HEK293T (cell line): ENCODE results near the gene FBXO38.

Experiments used
- CTCF ChIA-PET: fragments of 350-600 bp; formaldehyde crosslinking; extraction: SDS; loops from one replicate; lab custom pipeline; 2021; ENCODE audit warnings: antibody characterized with exemption, inconsistent platforms; lab: Yijun Ruan, JAX
- POLR2A ChIA-PET: fragments of 350-600 bp; formaldehyde crosslinking; extraction: SDS; loops from one replicate; lab custom pipeline; 2020; ENCODE audit warnings: antibody characterized with exemption, inconsistent platforms; lab: Yijun Ruan, JAX
- DNase-seq: peaks from one replicate; pipeline ENCODE4 v3.0.0; 2012; ENCODE audit warnings: mixed read lengths; ENCODE audit errors: extremely low spot score
- ARNT ChIP-seq: fragments of 450-650 bp; IDR thresholded peaks from 2 replicates; pipeline ENCODE4 v1.6.1; 2017; ENCODE audit warnings: mild to moderate bottlenecking
- BHLHE40 ChIP-seq: fragments of 450-650 bp; IDR thresholded peaks from 2 replicates; pipeline ENCODE4 v1.6.1; 2016; ENCODE audit warnings: mild to moderate bottlenecking, moderate library complexity, borderline replicate concordance
- CTBP1 ChIP-seq: fragments of 450-650 bp; IDR thresholded peaks from 2 replicates; pipeline ENCODE4 v1.6.1; 2016; ENCODE audit warnings: borderline replicate concordance
- ELF4 ChIP-seq: fragments of 450-650 bp; IDR thresholded peaks from 2 replicates; pipeline ENCODE4 v1.6.1; 2017; ENCODE audit warnings: antibody characterized with exemption
- FOXA1 ChIP-seq: fragments of 450-650 bp; IDR thresholded peaks from 2 replicates; pipeline ENCODE4 v1.6.1; 2016; ENCODE audit warnings: mild to moderate bottlenecking
- FOXK2 ChIP-seq: fragments of 450-650 bp; IDR thresholded peaks from 2 replicates; pipeline ENCODE4 v1.6.1; 2016; ENCODE audit warnings: mild to moderate bottlenecking
- FOXM1 ChIP-seq: fragments of 450-650 bp; IDR thresholded peaks from 2 replicates; pipeline ENCODE4 v1.6.1; 2017; ENCODE audit warnings: mild to moderate bottlenecking, borderline replicate concordance
- HDGF ChIP-seq: fragments of 450-650 bp; IDR thresholded peaks from 2 replicates; pipeline ENCODE4 v1.6.1; 2017; ENCODE audit warnings: antibody characterized with exemption, borderline replicate concordance
- L3MBTL2 ChIP-seq: fragments of 450-650 bp; conservative IDR thresholded peaks from 2 replicates; pipeline ENCODE4 v1.6.1; 2016; ENCODE audit warnings: mild to moderate bottlenecking
- LEF1 ChIP-seq: fragments of 450-650 bp; IDR thresholded peaks from 2 replicates; pipeline ENCODE4 v1.6.1; 2017; ENCODE audit warnings: mild to moderate bottlenecking, borderline replicate concordance
- NFRKB ChIP-seq: fragments of 450-650 bp; IDR thresholded peaks from 2 replicates; pipeline ENCODE4 v1.6.1; 2016; ENCODE audit warnings: mild to moderate bottlenecking, moderate library complexity
- PKNOX1 ChIP-seq: fragments of 450-650 bp; IDR thresholded peaks from 2 replicates; pipeline ENCODE4 v1.6.1; 2016
- SP1 ChIP-seq: fragments of 450-650 bp; IDR thresholded peaks from 2 replicates; pipeline ENCODE4 v1.6.1; 2017
- SUZ12 ChIP-seq: fragments of 450-650 bp; IDR thresholded peaks from 2 replicates; pipeline ENCODE4 v1.6.1; 2016; ENCODE audit warnings: mild to moderate bottlenecking
- TARDBP ChIP-seq: fragments of 450-650 bp; IDR thresholded peaks from 2 replicates; pipeline ENCODE4 v1.6.1; 2016
- ZNF384 ChIP-seq: fragments of 450-650 bp; IDR thresholded peaks from 2 replicates; pipeline ENCODE4 v1.6.1; 2016

The FBXO38 gene

DNA sequence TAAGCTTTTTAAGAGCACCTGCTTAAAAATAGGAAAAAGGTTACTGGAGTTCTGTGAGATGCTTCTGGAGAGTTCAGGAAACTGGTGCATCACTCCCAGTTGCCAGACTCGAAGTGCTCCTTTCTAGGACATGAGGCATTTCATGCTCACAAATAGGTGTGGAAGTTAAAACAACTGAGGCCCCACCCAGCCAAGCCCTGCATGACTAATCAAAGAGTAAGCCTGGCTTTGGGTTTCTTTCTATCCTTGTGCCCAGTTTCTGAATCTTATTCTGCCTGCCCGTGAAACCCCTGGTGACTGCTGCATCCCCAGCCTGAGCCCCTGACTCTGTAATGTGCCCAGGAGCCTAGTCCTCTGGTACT is 40.7 kb upstream of the FBXO38 start:
- DNase-seq, result no peak
- ChIA-PET CTCF (no interaction called here), POLR2A (no interaction called here)
- TF ChIP-seq PKNOX1 (no peak), SUZ12 (no peak), NFRKB (no peak), ELF4 (no peak), SP1 (no peak), HDGF (no peak), LEF1 (no peak), FOXA1 (no peak), ZNF384 (no peak), FOXK2 (no peak), FOXM1 (no peak), BHLHE40 (no peak), L3MBTL2 (no peak), CTBP1 (no peak), ARNT (no peak), TARDBP (no peak)

- ChIA-PET CTCF (no interaction called here), POLR2A (no interaction called here)
- no peak for TF ChIP-seq HDGF
- TF ChIP-seq PKNOX1, result no peak
- TF ChIP-seq ARNT, result no peak
- TF ChIP-seq BHLHE40, result no peak
- no peak for TF ChIP-seq L3MBTL2
- no peak for TF ChIP-seq NFRKB
- TF ChIP-seq LEF1, result no peak
- TF ChIP-seq FOXM1, result no peak
- TF ChIP-seq SP1, result no peak
- no peak for TF ChIP-seq TARDBP
- TF ChIP-seq CTBP1, result no peak
- no peak for TF ChIP-seq FOXA1
- DNase-seq, result no peak
Measured at GRCh38 chr5:148343603-148344487, 39.9 kb upstream of the FBXO38 start.

GRCh38 chr5:148347706-148348105 is 36.1 kb upstream of the FBXO38 start:
- ChIA-PET CTCF (no interaction called here), POLR2A (no interaction called here)
- no peak for DNase-seq
- no peak for TF ChIP-seq BHLHE40
- TF ChIP-seq ELF4, result no peak
- TF ChIP-seq SP1, result no peak
- no peak for TF ChIP-seq TARDBP
- no peak for TF ChIP-seq L3MBTL2
- no peak for TF ChIP-seq HDGF
- TF ChIP-seq LEF1, result no peak
- TF ChIP-seq NFRKB, result no peak
- no peak for TF ChIP-seq FOXM1
- TF ChIP-seq ARNT, result no peak
- no peak for TF ChIP-seq CTBP1
- no peak for TF ChIP-seq SUZ12
- TF ChIP-seq ZNF384, result no peak
- no peak for TF ChIP-seq FOXK2
- no peak for TF ChIP-seq FOXA1
- no peak for TF ChIP-seq PKNOX1

DNA sequence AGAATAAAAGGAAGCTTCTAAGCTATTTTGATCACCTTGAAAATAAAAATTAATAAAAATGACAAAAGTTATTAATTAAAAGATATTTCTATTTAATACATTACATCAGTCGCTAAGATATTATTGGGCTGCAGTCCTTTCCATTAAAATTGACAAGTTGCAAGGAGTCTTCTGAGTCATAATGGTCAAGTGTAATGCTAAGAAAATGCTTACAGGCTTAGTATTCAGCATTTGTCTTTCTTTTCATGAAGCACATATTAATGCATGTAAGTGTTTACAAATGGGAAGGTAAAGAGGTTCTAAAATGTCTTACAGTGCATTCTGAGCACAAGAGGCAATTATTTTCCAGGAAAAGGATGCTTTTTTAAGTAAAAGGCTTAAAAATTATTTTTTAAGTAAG is 31.1 kb upstream of the FBXO38 start:
- DNase-seq, result no peak
- ChIA-PET CTCF (interaction anchor here (1.5 kb wide), 1 partner anchor 173 kb away, joined by 3 read pairs; no protein-coding TSS in a partner anchor), POLR2A (no interaction called here)
- TF ChIP-seq SP1 (no peak), ZNF384 (no peak), TARDBP (no peak), FOXM1 (no peak), HDGF (no peak), CTBP1 (no peak)

DNA sequence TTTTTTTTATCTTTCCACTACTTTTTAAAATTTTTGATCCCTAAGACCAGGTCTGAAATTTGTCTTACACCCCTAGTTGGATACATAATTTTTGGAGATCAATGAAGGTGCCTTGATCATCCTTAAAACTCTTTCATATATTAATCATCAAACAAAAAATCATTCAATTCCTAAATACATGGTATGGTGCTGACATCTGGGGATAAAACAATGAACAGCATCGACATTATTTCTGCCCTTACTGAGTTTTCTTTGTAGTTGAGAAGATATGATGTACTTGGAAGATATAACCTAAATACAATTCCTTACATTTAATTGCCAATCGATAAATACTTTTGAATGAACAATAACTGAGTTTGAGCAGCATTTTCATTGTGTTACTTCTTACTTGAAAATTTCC is 30.1 kb upstream of the FBXO38 start:
- CTCF ChIA-PET, result no interaction called here
- DNase-seq, result no peak
- TF ChIP-seq CTBP1, result no peak
- no peak for TF ChIP-seq L3MBTL2
- no peak for TF ChIP-seq FOXM1
- no peak for TF ChIP-seq LEF1
- no peak for TF ChIP-seq FOXK2
- no peak for TF ChIP-seq ZNF384
- no peak for TF ChIP-seq NFRKB
- no peak for TF ChIP-seq SP1
- TF ChIP-seq BHLHE40, result no peak
- TF ChIP-seq ARNT, result no peak
- TF ChIP-seq TARDBP, result no peak
- no peak for TF ChIP-seq ELF4
- TF ChIP-seq HDGF, result no peak
- POLR2A ChIA-PET, result no interaction called here

DNA sequence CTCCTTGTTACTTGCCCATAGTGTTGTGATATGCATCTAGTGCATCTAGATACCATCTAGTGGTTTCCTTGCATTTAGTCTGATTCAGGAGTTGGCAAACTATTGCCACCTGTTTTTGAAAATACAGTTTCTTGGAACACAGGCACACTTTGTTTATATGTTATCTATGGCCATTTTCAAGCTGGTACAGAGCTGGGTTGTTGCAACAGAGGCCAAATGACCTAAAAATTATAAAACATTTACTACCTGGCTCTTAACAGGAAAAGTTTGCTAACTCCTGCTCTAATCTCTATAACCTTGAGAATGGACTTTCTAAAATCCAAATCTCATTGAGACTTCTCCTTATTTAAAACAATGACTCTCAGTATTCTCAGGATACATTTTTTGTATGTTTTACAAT is 19.4 kb upstream of the FBXO38 start:
- CTCF ChIA-PET, result no interaction called here
- no peak for TF ChIP-seq BHLHE40
- TF ChIP-seq CTBP1, result no peak
- no peak for TF ChIP-seq HDGF
- no peak for TF ChIP-seq LEF1
- no peak for TF ChIP-seq PKNOX1
- no peak for TF ChIP-seq FOXM1
- TF ChIP-seq SP1, result no peak
- TF ChIP-seq L3MBTL2, result no peak
- no peak for TF ChIP-seq ARNT
- TF ChIP-seq SUZ12, result no peak
- TF ChIP-seq ELF4, result no peak
- no peak for TF ChIP-seq FOXK2
- TF ChIP-seq ZNF384, result no peak
- TF ChIP-seq NFRKB, result no peak
- POLR2A ChIA-PET, result no interaction called here
- no peak for DNase-seq
